CD4-positive, alpha-beta T cell treated with Interleukin-6 at 100 ng/mL for 8 hours (primary cell): ENCODE measurements around the gene NDOR1.

Source experiments
- DNase-seq: peaks from one replicate; pipeline ENCODE4 v3.0.0-alpha.2; 2020; ENCODE audit warnings: mixed read lengths, low spot score

Gene NDOR1

DNA sequence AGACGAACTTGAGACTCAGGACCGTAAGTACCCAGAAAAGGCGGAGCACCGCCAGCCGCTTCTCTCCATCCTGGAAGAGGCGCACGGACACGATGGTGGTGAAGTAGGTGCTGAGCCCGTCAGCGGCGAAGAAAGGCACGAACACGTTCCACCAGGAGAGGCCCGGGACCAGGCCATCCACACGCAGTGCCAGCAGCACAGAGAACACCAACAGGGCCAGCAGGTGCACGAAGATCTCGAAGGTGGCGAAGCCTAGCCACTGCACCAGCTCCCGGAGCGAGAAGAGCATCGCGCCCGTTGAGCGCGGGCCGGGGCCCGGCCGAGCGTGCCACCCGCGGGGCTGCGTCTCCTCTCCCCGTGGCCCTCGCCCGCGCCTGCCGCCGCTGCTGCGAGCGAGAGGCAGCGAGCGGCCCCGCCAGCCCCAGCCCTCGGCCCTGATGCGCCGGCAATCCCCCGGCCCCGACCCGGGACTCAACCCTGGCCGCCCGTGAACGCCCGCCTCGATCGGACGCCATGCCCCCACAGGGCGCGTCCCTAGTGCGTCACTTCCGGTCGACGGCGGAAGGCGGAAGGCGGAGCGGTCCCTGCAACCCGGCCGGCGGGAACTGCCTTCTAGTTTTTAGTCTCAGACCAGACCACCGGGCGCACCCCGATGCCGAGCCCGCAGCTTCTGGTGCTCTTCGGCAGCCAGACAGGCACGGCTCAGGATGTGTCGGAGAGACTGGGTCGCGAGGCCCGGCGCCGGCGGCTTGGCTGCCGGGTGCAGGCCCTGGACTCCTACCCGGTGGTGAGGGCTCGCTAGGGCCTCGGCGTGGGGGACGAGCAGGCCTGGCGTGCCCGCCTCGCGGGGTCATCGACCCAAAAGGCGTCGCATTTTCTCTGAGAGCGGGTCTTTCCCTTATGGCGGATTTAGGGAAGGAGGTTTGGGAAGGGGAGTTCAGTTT lies at the start of gene NDOR1, which contains the start of gene TMEM203:
NDOR1 (plus strand) TSS at position 575 of the 944 bp plus-strand sequence; CDS start at position 653, 78 bp downstream.
TMEM203 (minus strand) TSS at position 523 of the 944 bp plus-strand sequence; CDS start at position 289, 234 bp downstream.
- DNase-seq: peak; percentile 88

DNA sequence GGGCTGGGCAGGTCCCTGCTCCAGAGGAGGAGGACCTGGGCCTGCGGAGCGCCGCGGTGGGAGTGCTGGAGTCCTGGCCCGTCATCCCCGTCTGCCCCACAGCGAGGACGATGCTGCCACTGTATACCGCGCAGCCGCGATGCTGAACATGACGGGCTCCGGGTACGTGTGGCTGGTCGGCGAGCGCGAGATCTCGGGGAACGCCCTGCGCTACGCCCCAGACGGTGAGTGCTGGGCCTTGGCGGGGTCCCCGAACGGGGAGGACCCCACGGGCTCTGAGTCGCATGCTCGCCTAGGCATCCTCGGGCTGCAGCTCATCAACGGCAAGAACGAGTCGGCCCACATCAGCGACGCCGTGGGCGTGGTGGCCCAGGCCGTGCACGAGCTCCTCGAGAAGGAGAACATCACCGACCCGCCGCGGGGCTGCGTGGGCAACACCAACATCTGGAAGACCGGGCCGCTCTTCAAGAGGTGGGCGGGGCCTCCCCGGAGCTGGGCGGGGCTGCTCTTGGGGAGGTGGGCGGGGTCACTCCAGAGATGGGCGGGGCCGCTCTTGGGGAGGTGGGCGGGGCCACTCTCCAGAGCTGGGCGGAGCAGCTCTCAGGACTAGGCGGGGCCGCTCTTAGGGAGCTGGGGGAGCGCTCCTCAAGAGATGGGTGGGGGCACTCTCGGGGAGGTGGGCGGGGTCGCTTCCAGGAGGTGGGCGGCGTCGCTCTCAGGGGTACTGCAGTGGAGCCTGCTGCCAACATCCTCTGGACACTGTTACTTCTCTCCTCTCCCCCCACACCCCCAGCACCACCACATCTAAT lies 48.7 kb upstream of the NDOR1 start:
- peak; percentile 32 for DNase-seq

DNA sequence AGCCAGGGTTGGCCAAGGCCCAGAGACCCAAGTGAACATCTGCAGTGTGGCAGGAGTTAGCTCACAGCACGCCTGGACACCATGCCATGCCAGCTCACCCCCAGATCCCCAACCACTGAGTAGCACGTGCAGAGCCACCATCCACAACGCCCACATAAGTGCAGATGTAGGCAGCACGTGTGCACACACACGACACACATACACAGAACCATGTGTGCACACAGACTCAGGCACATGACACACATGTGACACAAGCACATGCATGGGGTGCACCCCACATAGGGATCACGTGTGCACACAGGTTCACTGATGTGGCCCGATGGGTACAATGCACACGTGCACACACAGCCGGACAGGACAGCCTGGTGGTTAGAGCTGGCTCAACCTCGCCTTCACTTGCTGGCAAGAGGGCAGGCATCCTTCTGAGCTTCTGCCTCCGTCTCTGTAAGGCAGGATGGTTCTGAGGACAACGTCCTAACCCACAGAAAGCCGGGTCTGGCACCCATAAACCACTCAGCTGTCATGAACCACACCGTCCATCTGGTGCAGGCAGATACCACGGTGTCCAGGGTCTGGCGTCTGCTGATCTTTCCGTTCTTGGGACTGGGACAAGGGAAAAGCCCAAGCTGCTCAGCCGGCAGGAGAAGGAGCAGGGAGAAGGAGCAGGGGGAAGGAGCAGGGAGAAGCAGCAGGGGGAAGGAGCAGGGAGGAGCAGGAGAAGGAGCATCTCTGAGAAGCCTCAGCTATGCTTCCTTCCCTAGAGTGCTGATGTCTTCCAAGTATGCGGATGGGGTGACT lies 47.7 kb upstream of the NDOR1 start:
- DNase-seq: no peak

DNA sequence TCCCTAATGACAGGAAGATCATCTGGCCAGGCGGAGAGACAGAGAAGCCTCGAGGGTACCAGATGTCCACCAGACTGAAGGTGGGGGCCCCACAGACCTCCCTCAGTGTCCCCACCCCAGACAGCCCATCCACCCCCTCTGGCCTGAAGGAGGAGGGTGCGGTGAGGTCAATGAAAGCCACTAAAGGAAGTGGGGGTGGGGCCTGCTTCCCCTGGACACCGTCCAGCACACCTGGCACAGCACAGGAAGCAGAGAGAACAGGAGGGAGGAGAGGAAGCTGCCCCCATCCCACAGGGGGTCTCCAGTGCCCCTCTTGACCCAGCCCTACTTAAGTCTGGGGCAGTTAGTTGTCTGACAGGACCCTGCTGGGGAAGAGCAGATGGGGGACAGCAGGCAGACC lies 46.9 kb upstream of the NDOR1 start:
- DNase-seq: no peak

DNA sequence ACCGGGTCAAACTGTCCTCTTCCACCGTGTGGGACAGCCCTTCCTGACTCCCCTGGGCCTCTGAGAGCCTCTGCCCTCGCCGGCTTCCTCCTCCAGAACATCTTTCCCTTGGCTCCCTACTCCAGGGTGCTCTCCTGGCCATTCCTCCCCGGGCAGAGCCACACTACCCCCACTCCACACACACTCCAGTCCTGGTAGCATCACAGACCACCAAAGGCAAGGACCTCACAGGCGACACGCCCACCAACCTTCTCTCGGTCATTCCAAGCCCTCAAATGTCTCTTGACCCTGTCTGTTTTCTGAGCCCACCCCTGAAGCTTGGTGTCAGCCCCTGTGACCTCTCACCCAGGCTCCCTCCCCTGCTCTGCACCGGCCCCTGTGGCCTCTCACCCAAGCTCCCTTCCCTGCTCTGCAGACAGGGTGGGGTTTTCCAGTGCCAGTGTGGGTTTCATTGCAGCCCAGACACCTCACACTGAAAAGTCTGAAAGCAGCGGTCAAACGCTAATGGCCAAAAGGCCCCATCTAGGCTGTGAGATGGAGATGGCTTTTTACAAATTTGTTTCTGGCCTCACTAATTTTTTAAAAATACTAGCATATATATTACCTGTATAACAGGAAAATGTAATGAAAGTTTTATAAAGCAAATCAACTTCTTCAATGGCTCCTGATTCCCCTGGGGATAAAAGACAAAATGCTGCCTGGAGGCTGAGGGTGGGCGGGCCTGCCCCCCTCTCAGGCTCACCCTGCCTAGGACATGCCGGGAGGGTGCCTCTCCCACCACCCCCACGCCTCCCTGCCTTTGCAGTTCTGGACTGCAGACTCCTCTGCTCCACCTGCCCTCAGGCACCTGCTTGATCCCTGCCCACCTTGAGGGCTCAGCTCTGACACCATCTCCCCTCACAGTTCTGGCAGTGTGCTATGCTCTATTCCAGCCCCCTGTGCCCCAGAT lies 46.1 kb upstream of the NDOR1 start:
- no peak for DNase-seq

DNA sequence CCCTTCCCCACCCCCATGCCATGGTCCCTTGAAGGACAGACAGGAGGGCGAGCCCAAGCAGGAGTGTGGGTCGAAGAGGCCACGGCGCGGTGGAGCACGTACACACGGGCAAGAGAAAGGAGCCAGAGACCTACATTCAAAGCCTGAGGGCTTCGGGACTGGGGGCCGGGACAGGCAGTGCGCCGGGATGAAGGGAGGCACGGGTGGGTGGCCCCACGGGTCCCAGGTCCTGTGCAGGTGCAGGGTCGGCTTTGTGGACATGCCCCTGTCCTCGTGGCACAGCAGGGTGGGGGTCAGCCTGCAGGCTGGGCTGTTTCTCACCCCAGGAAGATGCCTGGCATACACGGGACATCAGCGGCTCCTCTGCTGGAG lies 45.5 kb upstream of the NDOR1 start:
- DNase-seq: no peak

DNA sequence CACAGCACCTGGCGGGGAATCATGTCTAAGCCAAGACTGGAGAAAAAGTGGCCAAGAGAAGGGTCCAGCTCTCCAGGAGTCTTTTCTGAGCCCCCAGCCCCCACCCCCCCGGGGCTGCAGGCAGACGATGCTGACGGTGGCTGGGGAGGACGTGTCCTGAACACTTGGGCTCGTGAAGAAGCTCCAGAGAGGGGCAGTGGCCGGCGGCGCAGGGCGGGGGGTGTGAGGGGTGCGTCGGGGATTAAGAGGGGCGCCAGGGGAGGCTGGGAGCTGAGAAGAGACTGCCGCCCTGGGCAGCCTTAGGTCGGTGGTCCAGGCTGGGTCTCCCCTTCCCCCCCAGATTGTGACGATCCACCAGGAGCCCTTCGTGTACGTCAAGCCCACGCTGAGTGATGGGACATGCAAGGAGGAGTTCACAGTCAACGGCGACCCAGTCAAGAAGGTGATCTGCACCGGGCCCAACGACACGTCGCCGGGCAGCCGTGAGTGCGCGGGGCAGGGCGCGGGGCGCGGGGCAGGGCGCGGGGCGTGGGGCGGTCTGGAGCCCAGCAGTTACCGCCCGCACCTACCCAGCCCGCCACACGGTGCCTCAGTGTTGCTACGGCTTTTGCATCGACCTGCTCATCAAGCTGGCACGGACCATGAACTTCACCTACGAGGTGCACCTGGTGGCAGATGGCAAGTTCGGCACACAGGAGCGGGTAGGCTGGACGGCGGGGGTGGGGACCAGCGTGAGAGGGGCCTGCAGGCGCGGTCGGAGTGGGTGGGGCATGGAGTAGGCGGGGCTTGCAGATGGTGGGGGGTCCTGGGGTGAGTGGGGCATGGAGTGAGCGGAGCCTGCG lies 44.6 kb upstream of the NDOR1 start:
- DNase-seq: no peak

DNA sequence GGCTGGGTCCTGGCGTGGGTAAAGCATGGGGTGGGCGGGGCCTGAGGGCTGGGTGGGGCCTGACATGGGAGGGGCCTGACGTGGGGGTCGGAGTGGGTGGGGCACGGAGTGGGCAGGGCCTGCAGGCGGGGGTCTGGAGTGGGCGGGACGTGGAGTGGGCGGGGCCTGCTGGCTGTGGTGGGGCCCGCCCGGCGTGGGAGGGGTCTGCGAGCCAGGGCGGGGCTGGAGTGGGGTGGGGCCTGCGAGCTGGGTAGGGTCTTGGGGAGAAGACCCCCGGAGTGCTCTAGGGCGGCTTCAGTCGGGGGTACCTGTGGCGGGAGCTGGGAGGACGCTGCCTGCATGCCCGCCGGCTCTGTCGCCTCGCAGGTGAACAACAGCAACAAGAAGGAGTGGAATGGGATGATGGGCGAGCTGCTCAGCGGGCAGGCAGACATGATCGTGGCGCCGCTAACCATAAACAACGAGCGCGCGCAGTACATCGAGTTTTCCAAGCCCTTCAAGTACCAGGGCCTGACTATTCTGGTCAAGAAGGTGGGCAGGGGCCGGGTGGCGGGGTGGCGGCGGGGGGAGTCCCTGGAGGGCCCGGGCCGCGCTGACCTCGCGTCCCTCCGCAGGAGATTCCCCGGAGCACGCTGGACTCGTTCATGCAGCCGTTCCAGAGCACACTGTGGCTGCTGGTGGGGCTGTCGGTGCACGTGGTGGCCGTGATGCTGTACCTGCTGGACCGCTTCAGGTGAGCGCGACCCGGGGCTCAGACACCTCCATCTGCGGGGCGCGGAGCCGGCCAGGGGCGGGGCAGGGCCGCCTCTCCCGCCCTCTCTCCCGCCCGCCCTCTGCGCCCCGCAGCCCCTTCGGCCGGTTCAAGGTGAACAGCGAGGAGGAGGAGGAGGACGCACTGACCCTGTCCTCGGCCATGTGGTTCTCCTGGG lies 43.7 kb upstream of the NDOR1 start:
- DNase-seq: no peak

DNA sequence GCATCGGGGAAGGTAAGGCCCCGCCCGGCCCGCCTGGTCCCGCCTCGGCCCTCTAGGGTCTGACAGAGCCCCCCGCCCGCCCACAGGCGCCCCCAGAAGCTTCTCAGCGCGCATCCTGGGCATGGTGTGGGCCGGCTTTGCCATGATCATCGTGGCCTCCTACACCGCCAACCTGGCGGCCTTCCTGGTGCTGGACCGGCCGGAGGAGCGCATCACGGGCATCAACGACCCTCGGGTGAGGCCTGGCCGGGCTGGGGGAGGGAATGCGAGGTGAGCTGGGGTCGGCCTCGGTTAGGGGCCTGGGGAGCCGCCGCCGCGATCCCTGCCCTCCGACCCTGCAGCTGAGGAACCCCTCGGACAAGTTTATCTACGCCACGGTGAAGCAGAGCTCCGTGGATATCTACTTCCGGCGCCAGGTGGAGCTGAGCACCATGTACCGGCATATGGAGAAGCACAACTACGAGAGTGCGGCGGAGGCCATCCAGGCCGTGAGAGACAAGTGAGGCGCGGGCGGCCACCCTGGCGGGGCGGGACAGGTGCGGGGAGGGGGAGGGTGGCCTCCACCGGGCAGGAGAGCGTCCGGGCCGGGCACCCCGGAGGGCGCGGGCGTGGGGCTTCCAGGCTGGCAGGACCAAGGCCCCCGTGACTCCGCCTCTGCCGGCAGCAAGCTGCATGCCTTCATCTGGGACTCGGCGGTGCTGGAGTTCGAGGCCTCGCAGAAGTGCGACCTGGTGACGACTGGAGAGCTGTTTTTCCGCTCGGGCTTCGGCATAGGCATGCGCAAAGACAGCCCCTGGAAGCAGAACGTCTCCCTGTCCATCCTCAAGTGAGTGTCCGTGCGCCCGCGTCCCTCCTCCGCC lies 42.8 kb upstream of the NDOR1 start:
- no peak for DNase-seq

DNA sequence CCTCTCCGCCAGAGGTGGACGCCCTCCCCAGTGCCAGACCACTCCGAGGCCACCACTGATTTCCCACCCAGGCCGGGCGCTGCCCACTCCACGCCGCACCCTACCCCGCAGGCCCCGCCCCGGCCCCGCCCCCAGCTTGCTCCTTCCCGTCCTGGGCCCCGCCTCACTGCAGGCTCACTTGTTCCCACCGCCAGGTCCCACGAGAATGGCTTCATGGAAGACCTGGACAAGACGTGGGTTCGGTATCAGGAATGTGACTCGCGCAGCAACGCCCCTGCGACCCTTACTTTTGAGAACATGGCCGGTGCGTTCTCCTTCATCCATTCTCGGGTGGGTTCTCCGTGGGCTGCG lies 42.2 kb upstream of the NDOR1 start:
- DNase-seq: no peak

DNA sequence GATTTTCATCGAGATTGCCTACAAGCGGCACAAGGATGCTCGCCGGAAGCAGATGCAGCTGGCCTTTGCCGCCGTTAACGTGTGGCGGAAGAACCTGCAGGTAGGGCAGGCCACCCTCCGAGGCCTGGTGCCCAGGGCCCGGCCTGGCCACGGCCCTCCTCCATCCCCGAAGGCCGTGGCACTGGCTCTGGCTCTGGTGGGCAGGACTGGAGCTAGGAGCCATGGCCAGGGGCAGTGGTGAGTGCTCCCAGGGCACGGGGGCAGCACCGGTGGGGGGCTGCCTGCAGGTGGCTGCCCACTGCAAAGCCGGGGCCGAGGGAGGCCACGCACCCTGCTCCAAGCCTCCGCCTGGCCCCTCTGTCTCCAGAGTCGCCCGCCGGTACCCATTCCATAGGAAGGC lies 41.7 kb upstream of the NDOR1 start:
- no peak for DNase-seq

DNA sequence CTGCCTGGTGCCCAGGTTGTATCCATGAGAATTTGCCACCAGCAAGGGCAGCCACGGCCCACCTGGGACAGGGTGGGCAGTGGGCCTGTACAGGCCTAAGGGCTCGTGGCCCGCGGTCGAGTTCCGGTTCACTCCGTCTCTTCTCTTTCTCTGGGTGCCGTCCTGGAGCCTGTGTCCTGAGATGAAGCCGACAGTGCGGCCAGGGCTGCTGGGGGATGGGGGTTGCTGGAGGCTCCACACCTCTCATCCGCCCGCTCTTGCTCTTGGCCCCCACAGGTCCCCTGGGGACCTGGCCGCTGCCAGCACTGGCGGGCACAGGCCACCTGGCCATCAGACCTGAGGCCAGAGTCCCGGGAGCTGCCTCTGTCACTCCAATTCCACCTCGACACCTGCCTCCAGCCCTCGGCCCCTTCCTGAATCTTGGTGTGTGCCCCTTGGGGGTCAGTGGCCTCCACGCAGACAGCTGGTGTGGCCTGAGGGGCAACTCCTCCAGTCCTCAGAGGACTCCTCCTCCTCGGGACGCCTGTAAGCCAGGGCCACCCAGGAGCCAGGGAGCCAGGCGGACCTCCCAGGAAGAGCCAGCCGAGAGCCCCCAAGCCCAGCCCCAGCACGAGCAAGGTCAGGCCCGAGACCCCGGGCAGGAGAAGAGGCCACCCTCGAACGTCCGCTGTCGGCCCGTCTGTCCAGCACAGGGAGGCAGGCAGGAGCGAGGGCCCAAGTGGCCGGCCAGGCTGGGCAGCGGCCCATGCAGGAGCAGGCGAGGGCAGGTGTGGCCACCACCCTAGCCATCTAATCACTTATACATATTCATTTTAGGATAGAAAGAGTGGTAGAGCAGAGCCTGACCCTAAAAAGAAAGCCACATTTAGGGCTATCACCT lies 40.9 kb upstream of the NDOR1 start:
- DNase-seq: no peak

DNA sequence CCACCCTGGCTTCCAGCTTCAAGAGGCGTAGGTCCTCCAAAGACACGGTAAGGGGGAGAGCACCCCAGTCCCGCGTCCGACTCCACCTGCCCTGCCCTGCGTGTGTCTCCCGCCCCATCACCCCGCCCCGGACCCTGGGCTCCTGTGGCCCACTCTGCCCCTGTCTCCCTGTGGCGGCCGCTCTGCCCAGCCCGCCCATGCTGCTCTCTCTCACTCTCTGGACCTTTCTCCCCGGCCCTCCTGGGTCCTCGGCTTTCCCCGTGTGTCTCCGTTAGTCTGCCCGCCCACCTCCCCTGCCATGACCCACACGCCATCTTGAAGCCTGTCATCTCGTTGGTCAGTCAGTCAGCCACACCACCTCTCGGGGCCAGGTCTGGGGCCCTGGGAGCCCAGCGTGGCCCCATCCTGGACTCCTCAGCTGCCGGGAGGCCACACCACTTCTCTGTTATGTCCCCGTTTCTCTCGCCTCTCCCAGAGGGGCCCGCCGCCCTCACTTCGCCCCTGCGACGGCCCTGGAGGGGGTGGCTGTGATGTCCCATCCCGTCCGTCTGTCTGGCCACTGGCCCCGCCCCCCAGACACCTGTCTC lies 40.2 kb upstream of the NDOR1 start:
- DNase-seq: no peak

DNA sequence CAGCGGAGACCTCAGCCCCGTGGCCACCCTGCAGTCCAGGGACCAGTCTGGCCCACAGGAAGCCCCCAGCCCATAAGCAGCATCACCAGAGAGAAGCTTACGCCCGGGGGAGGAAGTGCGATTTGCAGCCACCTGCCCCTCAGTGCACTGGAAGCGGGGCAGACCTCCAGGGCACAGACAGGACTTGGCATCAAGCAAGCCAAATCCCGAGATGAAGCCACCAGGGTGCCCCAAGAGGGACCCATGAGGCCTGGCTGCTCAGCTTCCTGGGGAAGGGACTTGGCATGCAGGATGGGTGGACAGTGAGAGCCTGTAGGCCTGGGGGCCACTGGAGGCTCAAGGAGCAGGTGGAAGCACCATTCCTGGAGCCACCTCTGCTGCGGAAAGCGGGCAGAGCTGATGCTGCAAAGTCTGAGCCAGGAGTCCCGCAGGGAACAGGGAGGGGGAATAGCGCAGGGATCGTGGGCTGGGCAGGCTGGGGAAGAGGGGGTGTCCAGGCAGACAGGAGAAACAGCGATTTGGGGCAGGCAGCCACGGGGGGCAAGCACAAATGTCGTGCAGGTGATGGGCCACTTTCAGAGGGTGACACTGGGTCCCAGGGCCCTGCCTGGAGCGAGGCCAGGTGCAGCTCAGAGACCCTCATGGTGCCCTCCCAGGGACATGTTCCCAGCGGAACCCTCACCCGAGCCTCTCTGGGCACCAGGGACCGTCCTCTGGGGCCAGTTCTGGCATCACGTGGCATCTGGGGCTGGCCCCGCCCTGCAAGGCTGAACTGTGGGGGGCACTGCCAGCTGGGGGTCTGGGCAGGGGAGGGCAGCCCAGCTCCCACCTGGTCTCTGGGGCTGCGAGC lies 38.9 kb upstream of the NDOR1 start:
- no peak for DNase-seq

DNA sequence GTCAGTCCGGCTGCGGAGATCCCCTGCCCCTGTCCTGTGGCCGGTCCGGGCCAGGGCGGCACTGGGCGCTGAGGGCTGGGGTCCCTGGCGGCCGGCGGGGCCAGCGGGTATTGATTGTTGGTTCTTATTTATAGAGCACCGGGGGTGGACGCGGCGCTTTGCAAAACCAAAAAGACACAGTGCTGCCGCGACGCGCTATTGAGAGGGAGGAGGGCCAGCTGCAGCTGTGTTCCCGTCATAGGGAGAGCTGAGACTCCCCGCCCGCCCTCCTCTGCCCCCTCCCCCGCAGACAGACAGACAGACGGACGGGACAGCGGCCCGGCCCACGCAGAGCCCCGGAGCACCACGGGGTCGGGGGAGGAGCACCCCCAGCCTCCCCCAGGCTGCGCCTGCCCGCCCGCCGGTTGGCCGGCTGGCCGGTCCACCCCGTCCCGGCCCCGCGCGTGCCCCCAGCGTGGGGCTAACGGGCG lies 38.2 kb upstream of the NDOR1 start:
- no peak for DNase-seq
